ENCODE results near the gene ELFN1.

- TF ChIP-seq POLR2A (IDR thresholded peaks at IDR 0.05), result no peak
- TF ChIP-seq CTCF (IDR thresholded peaks at IDR 0.05), result no peak
These were observed 124.9 kb downstream of the ELFN1 start for GRCh38 chr7:1794888-1795542.
